HG03280 (cell line): Measurements from ENCODE around the gene GLG1.
"Not testable (repeated sequence)": the region's sequence is repeated elsewhere in the genome, so short reads cannot be mapped to it uniquely, and the experiment has no call there.

ENCODE experiments used
- ATAC-seq: cut with Tn5 transposase; IDR thresholded peaks from one replicate; pipeline ENCODE4 v1.9.1; 2021; ENCODE audit warnings: mild to moderate bottlenecking, moderate library complexity; ENCODE audit not compliant: unreplicated experiment

GLG1 gene

GRCh38 chr16:74450967-74451760 is 155.8 kb downstream of the GLG1 start:
- ATAC-seq = no peak

DNA sequence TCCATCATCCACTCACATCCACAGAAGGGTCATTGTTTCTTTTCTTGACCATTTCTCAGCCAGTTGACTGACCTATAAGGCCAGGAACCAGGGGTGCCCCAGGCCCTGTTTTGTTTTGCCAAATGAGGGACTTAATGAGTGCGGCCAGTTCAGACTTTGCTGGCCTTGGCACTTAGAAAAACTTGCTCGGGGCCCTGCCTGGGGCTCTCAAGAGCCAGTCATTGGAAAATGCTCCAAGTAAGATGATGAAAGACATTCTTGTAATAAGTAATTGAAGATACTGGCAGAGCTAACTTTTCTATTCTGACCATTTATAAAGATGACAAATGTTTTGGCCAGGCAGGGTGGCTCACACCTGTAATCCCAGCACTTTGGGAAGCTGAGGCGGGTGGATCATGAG is 156.7 kb downstream of the GLG1 start:
- no peak for ATAC-seq

DNA sequence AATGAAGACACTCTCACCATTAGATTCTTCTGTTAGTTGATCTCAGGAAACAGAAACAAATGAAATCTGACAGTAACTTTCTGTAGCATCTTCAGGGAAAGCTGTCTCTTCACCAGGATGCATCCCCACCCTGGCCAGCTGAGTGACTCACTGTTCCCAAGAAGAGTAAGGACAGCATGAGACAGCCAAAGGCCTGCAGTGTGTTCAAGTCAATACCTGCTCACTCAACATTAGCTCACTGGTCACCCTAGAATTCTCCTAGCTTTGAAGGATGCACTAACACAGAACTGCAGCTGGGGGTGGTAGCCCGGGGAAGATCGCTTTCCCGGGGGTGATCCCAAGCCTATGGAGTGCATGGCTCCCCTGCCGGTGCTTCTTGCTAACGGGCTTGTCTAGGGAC is 157.4 kb downstream of the GLG1 start:
- ATAC-seq = no peak

DNA sequence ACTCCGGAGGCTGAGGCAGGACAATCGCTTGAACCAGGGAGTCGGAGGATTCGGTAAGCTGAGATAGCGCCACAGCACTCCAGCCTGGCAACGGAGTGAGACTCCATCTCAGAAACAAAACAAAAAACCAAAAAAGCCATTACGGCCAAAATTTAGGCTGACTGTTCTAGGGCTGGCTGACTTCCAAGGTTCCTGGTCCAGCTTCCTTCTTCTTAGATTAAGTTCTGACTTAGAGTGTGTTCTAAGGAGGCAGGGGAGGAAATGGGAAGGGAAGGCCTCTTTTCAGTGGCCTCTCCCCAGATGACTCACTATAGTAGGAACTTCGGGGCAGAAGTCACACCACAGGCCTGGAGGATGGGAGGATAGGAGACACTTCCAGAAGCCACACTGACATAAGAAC is 157.9 kb downstream of the GLG1 start:
- no peak for ATAC-seq

DNA sequence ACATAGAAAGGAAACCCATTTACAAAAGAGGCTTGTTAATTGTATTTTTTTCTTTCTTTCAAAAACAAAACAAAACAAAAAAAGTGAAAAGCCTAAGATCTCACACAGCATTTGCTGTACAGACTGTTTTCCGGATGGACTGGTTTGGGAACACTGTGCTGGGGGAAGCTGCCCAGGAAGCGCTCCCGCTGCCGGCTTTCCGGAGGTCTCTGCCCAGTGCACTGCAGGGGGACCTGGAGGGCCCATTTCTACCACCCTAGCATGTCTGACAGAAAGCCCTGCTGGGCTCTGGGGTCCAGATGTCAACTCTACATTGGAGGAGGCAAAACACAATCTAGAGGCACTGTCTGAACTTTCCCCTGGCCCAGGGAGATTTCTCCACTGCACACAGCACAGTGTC is 159.3 kb downstream of the GLG1 start:
- no peak for ATAC-seq

- no peak for ATAC-seq
These were observed 160.0 kb downstream of the GLG1 start for GRCh38 chr16:74446866-74447265.

GRCh38 chr16:74443624-74444346 is 163.1 kb downstream of the GLG1 start:
- ATAC-seq = not testable (repeated sequence)

- no peak for ATAC-seq
These were observed 167.2 kb downstream of the GLG1 start for GRCh38 chr16:74439685-74440084.

DNA sequence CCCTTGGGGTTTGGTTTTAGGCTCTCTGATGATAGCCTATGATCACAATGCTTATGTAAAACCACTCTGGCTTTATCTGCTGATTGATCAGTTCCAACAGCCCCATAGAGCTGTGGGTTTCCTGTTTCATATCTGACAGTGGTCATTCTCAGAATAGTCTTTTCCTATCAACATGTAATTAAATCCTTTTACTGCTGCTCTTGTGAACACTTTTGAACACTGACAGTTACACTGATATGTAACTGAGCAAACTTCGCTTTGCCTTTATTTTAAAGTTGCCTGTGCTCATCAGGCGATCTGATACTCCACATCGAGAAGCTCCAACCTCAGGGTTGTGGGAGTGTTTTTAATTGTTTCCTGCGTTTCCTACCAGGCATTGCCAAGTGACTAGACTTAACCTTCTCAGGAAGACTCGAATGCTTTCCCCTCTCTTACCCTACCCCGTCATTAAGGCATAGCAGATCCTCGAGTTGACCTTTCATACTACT is 168.4 kb downstream of the GLG1 start:
- no peak for ATAC-seq

DNA sequence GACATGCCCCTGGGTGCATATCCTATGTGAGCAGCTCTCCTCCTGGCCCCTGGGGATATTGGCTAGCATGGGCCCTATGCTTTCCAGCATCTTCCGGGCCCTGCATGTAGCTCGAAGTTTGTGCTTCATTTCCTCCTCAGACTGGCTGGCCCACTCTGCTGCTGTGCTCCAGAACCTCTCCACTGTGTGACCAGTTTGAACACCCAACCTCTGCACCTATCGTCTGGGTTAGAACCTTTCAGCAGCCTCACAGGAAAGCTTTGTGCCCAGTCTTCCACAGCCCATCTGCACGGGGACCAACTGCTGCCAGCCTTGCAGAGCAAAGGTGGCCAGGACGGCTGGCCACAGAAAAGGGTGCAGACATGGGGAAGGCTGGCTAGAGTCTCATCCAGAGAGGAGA is 175.4 kb downstream of the GLG1 start:
- no peak for ATAC-seq

- not testable (repeated sequence) for ATAC-seq
These were observed 176.7 kb downstream of the GLG1 start for GRCh38 chr16:74430036-74430712.

- ATAC-seq = not testable (repeated sequence)
These were observed 178.4 kb downstream of the GLG1 start for GRCh38 chr16:74428493-74428892.

DNA sequence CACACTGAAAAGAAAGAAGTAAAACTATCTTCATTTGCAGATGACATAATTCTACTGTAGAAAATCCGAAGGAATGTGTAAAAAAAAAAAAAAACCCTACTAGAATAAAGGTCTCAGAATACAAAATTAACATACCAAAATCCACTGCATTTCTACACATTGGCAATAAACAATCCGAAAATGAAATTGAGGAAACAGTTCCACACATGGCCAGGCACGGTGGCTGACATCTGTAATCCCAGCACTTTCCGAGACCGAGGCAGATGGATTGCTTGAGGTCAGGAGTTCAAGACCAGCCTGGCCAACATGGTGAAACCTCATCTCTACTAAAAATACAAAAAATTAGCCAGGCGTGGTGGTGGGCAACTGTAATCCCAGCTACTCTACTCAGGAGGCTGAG is 181.2 kb downstream of the GLG1 start:
- not testable (repeated sequence) for ATAC-seq

DNA sequence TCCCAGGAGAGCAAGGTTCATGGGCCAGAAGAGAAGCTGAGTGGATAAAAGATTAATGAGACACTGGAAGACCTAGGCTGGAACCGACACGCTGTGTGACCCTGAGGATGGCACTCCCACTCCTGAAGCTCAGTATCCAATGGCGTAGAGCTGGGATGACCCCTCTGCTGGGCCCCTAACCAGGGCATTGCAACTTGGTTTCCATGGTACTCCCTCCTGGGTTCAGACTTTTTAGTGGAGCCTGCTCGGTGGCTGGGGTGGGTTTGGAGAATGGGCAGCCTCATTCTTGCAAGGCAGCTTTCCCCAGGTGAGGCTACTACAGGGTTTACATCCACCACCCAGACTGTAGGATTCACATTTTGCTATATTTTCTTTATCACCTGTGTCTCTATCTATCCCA is 183.2 kb downstream of the GLG1 start:
- not testable (repeated sequence) for ATAC-seq

DNA sequence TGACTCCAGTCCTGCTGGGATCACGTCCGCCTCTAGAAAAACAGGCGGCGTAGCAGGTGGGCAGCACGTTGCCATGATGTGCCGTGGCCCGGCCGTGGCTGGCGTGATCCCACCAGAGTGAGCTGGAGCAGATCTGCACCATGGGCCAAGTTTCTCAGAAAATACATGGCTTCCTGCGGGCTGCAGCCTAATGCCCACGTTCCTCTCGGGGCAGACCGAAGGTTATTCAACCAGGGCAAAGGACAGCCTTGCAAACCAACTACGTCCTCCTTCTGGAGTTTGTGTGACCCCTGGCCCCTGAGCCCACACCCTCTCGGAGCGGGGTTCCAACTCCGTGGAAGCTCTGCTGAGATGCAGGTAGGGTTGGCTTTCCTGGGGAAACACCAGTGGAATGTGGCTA is 184.8 kb downstream of the GLG1 start:
- ATAC-seq = not testable (repeated sequence)

- not testable (repeated sequence) for ATAC-seq
These were observed 185.5 kb downstream of the GLG1 start for GRCh38 chr16:74421482-74421785.

- not testable (repeated sequence) for ATAC-seq
These were observed 186.1 kb downstream of the GLG1 start, which contains the start of gene CLEC18B for GRCh38 chr16:74420612-74421481. Gene CLEC18B (minus strand): TSS chr16:74421478. CDS start chr16:74421270, 208 bp downstream.

DNA sequence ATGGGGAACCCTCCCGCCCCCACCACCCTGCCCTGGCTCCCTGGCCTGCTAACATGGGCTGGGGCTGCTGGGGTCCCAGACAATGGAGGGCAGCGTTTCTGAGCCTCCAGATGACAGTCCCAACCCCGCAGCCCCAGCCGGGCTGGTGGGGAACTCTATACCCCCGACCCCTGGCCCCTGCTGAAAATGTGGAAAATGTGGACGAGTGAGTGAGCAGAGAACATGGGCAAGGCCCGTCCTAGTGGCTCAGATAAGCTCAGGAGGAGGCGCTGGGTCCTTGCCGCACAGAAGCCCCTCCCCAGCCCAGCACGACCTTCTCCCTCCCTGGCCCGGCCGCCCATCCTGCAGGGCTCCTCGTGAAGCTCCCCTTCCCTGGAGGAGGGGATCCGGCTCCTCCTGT is 187.1 kb downstream of the GLG1 start:
- ATAC-seq = not testable (repeated sequence)

DNA sequence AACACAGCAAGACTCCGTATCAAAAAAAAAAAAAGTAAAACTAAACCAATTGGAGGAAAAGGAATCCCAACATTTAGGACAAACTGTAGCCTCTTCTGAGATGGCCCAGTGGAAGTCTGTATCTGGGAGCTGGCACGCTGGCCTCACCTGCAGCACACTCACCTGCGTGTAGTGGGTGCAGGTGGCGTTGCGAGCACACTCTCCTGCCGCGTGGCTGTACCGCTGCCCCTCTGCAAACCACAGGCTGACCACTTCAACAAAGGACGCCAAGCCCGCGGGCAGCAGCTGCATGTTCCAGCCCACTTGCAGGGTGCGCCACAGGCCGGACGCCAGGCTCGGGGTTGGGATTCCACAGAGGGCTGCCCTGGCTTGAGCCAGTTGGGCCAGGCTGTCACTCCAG is 189.0 kb downstream of the GLG1 start:
- not testable (repeated sequence) for ATAC-seq

- ATAC-seq = not testable (repeated sequence)
These were observed 193.0 kb downstream of the GLG1 start for GRCh38 chr16:74413920-74414319.

GRCh38 chr16:74413485-74413884 is 193.4 kb downstream of the GLG1 start:
- not testable (repeated sequence) for ATAC-seq
